ENCODE measurements around the gene RAC3.
A peak's percentile ranks its signal among the peaks of the same experiment; 100 is the strongest.

The RAC3 gene

DNA sequence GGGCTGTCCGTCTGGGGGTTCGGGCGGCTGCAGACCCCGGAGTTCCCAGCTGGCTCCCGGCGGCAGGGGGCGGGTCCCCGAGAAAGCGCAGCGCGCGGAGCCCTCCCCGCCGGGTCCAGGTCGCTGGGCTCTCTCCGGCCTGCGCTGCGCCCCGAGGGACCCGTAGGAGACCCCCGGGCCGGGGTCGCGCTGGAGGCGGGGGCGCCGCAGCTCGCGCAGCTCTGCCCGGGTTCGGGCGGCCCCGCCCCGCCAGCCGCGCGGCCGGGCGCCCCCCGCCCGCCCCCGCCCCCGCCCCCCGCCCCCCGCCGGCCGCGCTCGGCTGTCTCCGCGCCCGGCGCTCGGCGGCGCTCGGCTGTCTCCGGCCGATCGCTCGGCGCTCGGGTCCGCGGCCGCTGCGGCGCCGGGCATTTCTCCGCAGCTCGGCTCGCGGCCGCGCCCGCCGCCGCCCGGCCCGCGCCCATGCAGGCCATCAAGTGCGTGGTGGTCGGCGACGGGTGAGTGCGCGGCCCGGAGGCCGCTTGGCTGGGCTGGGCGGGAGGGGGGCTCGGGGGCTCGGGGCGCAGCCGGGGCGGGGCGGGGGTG is at the start of gene RAC3:
RAC3 (plus strand) TSS at position 376 of the 582 bp plus-strand sequence; CDS start at position 460, 84 bp downstream.
- no peak for DNase-seq

DNA sequence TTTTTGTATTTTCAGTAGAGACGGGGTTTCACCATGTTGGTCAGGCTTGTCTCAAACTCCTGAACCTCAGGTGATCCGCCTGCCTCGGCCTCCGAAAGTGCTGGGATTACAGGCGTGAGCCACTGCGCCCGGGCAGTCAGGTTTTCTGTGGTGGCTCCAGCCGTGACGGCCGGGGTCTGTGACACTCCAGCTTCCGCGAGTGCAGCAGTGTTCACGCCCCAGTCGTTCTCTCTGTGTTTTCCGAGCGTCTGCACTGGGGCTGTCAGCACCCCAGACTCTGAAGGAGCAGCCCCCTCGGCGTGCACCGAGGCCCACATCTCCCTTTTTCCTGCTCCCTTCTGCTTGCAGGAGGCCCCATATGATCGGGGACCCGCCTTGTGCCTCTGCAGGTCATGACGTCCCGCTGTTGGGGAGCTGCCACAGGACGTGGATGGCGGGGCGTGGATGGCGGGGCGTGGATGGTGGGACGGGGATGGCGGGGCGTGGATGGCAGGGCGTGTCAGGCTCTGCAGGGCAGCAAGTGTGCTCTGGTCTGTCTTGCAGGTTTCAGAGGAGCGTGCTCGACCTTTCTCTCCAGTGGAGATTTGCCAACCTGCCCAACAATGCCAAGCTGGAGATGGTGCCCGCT is 48.4 kb upstream of the RAC3 start:
- no peak for DNase-seq

DNA sequence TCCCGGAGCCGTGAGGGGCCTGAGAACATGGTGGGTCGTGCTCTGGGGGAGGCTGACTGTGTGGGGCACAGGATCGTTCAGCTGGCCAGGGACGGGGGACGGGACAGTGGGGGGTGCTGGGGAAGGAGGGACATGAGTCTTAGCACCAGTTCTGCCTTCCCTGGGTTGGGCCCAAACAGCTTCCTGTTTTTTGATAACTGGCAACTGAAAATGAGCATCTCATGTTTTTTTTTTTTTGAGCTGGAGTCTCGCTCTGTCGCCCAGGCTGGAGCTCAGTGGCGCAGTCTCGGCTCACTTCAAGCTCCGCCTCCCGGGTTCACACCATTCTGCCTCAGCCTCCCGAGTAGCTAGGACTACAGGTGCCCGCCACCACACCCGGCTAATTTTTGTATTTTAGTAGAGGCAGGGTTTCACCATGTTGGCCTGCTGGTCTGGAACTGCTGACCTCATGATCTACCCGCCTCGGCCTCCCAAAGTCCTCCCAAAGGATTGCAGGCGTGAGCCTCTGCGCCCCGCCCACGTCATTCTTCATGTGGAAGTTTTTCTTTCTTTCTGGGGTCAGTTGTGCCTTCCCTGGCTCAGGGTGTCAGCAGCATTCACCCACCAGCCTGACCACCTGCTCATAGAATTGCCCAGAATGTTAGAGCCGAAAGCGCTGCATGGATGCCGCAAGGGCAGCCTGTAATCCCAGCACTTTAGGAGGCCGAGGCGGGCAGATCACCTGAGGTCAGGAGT is 47.7 kb upstream of the RAC3 start:
- no peak for DNase-seq

DNA sequence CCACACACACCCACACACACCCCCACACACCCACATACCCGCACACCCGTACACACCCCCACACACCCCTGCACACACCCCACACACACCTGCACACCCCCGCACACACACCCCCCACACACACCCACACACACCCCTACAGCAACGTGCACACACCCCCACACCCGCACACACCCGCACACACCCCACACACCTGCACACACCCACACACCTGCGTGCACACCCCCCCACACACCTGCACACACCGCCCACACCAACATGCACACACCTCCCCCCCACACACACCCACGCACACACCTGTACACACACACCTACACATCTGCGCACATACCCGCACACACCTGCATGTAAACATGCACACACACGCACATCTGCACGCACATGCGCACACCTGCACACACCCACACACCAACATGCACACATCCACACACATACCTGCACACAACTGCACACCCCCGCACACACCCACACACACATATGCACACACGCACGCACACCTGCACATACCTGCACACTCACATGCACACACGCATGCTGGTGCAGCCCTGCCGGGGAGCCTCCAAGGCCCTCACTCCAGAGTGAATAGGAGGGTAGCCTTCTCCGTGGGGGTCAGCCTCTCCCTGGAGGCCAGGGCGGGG is 46.6 kb upstream of the RAC3 start:
- DNase-seq: no peak

DNA sequence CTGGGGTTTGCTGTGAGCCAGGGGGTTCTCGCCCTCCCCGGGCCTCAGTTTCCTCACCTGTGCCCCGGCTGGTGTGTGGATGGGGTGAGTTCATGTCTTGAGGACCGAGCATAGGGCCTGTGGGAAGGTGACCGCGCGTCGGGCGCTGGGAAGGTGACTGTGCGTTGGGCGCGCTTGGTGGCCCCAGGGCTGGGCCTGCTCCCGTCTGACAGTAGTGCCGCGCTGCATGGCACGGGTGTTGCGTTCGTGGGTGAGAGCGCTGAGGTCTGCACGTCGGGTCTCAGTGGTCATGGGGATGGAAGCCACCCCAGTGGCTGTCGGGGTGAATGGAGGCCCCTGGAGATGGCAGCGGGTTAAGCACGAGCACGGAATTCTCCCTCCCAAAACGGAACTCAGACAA is 44.9 kb upstream of the RAC3 start:
- no peak for DNase-seq

DNA sequence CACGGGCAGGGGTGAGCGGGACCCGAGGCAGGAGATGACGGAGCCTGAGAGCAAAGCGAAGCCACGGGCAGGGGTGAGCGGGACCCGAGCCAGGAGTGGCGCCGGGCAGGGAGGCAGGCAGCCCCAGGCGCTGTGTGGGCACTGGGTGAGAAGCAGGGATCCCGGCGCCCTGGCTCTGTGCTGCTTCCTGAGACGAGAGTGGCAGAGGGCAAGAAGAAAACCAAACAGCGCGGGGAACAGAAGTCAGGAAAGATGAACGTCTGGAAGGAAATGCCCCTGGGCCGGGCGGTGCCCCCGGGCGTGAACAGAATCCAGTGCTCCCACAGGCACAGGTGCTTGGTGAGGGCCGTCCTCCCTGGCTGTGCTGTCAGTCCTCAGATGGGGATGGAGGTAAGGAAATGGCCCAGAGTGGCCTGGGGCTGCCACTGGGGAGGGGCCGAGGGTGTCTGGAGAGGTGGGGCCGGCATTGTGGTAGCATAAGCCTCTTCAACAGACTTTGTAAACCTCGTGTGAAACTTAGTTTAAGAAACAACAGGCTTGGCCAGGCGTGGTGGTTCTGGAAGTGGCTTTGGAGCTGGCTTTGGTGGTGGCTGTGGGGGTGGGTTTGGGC is 44.2 kb upstream of the RAC3 start:
- DNase-seq: no peak

DNA sequence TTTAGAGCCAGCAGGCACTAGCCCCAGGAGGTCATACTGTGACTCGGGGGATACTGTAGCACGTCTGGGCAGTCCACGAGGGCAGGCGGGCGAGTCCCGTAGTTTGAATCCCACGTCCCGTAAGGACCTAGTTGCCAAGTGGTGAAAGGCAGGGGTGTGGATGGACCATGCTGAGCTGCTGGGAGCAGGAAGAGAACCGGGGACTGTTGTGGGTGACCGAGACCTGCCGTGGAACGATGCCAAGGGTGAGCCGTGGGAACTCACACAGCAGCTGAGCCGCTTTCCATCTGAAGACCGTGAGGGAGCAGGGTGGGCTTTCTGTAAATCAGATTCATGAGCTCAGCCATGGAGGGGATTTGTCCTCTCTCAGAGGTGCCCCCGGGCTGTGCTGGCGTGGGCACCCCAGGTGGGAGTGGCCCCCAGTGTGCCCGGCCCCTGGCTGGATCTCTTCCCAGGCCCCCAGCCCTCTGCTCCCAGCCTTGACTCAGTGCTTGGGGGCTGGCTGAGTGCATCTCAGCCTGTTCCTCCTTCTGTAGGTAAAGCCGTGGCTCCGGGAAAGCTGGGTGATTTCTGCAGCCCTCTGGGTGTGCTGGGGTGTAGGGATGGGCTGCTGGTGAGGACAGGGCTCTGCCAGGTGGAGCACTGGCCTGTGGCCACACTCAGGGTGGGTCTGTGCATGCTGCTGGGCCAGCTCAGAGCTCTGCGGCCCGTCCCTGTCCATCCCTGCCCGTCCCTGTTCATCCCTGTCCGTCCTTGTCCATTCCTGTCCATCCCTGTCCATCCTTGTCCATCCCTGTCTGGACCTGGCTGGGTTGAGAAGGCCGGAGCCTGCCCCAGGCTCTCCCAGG is 40.4 kb upstream of the RAC3 start:
- DNase-seq: no peak

DNA sequence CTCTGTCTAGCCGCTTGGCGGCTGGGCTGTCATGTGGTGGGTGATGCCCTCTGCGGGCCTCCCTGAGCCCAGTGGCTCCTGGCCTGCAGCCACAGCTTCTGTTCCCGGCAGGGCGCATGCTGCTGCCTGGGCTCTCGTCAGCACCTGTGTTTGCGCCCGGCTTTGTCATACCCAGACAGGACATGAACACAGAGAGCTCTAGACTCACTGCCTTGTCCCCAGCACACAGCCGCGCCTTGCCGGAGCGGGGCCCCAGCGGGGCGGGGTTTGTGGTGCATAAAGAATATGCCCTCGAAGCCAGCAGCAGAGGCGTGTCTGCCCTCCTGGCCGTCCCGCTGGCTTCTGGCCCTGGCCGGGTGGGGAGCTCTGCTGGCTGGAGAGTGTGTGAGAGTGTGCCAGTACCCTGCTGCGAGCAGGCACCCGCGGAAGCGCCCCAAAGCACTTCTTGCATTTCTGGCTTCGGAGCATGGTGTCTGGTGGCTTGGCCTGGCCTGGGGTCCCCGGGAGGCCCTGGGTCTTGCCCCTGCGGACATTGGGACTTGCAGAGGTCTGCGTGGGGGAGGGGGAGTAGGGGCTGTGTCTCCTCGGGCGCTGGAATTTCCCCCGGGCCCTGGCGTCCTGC is 39.7 kb upstream of the RAC3 start:
- peak; percentile 57 for DNase-seq

DNA sequence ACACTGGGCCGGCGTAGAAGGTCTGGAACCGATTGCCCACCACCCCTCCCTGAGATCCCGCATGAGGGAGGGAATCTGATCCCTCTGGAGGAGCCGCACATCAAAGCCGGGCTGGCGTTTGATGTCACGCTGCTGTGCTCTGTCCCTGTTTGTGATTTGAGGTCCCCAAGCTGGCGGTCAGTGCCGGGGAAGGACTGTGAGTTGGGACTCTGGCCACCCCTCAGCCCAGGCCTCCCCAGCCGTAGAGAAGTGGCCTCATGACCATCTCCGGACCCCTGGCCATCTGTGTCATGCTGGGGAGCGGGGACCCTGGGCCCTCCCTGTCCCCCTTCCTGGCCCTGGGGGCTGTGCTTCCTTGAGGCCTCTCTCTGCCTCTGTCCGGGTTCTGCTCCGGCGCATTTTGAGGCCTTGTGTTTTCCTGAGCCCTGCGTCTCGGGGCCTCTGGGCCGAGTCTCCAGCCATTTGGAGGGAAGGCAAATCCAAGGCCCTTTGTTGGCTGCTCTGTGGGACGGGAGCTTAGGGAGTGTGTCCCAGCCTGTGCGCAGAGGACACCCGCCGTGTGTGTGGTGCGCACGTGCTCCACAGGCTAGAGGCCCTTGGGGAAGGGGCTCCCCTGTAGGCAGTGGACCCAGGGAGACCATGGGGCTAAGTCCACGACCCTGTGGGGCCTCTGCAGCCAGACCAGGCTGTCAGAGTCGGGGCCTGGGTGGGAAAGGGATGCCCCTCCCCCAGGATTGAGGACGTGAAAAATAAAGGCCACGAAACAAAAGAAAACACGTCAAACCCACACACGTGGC is 39.0 kb upstream of the RAC3 start:
- DNase-seq: no peak

DNA sequence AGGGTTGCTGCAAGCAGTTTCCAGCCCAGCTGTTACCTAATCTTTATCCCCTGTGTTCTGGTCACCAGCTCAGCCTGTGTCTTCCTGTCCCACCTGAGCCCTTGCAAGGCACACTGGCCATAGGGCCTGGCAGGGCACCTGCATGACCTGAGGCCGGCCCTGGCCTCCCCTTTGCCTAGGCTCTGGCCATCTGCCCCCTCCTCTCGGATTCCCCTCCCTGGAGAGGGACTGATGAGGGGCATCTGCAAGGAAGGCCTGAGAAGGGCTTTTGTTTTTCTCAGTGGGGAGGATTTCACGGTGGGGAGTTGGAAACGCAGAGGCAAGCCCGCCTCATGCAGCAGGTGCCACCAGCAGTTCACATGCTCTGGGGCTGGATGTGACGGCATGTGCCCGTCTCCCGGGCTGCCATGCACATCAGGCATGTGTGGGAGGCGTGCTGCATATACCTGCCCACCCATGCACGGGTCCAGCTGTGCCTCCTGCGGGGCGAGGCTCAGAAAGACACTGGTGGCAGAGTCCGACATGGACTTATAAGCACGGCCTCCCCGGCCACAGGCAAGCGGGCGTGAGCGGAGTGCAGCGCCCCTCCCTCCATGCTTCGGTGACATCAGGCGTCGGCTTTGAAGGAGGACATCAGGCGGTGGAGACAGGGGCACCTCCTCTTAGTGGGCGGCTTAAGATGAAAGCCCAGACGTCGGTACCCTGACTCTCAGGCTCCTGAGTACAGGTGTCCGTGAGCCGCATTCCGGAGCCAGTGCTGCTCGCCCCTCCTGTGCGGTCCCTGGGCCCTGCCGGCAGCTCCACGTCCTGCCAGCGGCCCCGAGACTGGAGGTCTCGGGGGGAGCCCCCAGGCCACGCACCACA is 37.5 kb upstream of the RAC3 start:
- DNase-seq: no peak

DNA sequence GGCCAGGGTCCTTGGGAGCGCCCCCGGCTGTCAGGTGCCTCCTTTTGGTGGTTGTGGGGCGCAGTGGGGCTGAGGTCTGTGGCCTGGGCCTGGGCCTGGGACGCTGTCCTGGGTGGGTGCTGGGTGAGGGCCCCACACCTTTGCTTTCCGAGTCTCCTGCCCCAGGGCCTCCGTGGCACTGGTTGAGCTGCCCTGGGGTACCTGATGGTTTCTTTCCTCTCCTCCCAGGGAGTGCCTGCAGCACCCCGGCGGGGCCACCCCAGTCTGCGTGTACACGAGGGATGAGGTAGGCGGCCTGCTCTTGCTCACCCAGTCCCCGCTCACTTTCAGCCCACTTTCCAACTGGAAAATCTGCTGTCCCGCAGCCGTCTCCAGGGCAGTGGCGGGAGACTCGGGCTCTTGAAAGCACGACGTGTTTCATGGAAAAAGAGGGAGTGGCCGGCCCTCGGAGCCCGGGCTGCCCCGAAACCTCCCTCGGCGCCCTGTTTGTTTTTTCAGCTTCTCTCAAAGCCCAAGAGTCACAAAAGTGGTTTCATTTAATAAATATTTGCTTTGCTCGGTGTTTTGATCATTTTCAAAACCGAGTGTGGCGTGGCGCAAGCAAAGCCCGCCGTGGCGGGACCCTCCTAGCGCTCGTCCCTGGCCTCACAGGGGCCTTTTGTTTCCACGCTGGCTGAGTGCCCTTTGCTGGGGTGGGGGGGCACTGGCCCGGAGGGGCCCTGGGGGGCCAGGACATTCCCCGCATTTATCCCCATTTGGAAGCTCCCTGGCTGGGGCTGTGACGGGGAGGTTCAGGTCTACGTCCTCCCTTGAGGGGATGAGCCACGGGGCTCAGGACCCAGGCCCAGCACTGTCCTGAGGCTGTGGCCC is 36.6 kb upstream of the RAC3 start:
- no peak for DNase-seq

DNA sequence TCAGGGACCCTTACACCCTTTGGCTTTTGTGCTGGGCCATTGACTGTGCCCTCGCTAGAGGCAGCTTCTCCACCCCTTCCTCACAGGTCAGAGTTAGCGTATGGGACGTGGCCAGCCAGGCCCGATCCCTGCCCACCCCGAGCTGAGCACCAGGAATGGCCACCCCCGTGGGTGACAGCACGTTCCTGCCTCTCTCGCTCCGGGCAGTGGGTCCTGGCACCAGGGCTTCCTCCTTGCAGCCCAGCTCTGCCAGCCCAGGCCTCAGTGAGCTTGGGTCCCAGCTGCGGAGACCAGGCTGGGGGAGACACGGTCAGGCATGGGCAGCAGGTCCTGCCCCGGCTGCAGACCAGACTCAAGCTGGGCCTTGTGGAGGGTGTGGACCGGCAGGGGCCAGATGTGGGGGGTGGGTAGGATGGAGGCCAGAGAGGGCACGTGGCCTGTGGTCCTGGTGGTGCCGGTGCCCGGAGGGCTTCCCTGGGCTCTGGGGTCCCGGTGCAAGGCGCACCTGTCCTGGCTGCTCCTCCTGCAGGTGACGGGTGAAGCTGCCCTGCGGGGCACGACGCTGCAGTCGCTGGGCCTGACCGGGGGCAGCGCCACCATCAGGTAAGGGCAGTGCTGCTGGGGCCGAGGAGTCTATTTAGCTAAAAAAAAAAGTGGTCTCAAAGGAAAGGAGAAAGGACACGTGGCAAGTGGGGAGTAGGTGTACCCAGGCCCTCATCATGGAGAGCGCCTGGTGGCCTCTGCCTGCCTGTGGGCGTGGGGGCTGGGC is 35.8 kb upstream of the RAC3 start:
- no peak for DNase-seq

DNA sequence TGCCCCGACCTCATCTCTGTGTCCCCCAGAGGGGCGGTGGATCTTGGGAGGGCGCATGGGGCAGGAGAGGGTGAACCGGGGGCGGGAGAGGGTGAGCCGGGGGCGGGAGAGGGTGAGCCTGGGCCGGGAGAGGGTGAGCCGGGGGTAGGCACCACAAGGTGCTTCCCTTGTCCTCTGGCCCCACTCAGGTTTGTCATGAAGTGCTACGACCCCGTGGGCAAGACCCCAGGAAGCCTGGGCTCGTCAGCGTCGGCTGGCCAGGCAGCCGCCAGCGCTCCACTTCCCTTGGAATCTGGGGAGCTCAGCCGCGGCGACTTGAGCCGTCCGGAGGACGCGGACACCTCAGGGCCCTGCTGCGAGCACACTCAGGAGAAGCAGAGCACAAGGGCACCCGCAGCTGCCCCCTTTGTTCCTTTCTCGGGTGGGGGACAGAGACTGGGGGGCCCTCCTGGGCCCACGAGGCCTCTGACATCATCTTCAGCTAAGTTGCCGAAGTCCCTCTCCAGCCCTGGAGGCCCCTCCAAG is 35.2 kb upstream of the RAC3 start:
- DNase-seq: no peak

DNA sequence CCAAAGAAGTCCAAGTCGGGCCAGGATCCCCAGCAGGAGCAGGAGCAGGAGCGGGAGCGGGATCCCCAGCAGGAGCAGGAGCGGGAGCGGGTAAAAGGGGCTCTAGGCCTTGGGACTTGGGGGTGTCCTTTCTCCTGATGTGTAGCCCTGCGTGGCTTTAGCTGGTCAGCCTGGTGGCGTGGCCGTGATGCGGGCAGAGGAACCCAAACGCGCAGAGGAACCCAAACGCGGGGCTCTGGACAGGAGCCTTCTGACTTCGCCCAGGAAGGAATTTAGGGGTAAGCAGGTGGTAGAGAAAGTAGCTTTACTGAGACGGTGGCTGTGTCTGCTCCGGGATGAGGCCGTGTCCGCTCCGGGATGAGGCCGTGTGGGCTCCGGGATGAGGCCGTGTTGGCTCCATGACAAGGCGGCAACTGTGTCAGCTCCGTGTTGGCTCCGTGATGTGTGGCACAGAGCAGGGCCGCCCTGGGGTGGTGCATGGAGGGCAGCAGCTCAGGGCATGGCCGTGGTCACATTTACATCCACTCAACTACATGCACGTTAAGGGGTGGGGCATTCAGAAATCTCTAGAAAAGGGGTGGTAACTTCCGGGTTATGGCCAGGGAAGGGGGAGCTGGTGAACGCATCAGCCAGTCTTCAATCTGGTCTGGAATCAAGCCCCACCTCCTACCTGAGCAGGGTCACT is 34.6 kb upstream of the RAC3 start:
- no peak for DNase-seq

DNA sequence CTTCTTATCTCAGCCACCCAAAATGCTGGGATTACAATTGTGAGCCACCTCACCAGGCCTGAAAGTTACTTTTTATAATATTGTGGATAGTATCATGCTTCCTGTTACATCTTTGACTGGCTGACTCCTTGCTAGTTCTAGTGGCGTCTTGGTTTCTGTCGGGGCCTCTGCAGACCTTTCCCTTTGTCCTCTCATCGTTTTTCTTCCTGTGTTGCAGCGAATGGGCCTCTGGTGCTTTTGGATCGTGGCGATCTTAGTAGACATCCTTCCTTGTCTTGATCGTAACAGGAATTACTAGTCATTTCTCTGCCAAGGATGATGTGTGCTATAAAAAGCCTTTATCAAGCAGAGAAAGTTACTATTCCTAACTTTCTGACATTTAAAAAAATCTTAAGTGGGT is 33.3 kb upstream of the RAC3 start:
- no peak for DNase-seq

DNA sequence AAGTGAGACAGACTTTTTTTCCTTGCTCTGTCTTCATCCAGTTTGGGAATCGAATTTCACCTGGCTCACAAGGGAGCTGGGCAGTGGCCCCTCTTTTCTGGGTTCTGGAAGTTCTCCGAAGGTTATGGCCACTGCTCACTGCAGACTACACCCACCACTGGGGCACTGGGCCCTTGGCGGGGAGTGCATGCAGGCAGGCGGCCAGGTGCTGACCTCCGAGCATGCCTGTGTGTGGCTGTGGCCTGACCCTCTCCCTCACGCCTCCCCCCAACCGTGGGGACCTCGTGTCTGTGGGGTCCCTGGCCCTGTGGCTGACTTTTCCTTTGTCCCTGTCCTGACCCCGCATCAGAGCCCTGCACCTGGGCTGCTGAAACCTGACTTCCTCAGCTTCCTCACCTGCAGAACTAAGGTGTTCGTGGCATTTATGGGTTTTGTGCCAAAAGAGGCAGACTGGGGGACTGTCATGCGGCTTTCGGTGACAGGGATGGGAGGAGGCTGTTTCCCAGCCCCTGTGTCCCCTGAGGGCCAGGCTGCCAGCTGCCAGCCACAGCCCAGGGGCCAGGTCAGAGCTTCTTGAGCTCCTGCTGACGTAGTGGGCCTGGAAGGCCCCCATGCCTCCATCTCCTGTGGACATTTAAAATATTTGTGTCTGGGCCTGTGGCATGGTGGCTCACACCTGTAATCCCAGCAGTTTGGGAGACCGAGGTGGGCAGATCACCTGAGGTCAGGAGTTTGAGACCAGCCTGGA is 32.6 kb upstream of the RAC3 start:
- DNase-seq: no peak

DNA sequence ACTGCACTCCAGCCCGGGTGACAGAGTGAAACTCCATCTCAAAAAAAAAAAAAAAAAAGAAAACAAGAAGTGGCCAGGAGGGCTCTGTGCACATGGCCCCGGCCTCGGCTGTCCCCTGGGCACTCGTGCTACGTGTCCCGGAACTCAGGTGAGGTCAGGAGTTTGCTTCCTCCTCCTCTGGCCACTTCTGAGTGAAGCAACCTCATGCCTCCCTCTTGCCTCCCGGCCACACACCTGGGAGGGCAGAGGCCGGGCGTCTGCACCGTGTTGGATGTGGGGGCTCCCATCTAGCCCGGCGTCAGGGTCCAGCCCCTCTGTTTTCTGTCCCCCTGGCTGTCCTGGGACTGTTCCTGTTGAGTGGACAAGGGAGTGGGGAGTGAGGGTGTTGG is 31.9 kb upstream of the RAC3 start:
- DNase-seq: no peak

Measured in NCI-H1092 (cell line).